H1 (cell line): Measurements from ENCODE around the gene MMP25. TPM values are rescaled to one million over a fixed set of nuclear protein-coding genes. Genes with fewer than 3 reads are reported as not detected.

Experiments
- EGR1 ChIP-seq: IDR thresholded peaks from 2 replicates; pipeline ENCODE4 v1.6.1; 2011; ENCODE audit warnings: low read depth, low read length, borderline replicate concordance
- GABPA ChIP-seq: IDR thresholded peaks from 2 replicates; pipeline ENCODE4 v1.6.1; 2011; ENCODE audit warnings: mild to moderate bottlenecking, low read length, moderate library complexity, borderline replicate concordance; ENCODE audit not compliant: insufficient read depth
- SRF ChIP-seq: IDR thresholded peaks from 2 replicates; pipeline ENCODE4 v1.6.1; 2011; ENCODE audit warnings: mild to moderate bottlenecking, low read depth, low read length, moderate library complexity
- polyA plus RNA-seq, 7 experiments: library from polyadenylated mRNA; depleted of rRNA in 3 of 7; stranded (reverse) in 5 of 7; unstranded in 2 of 7; fragments of >200 nt in 5 of 7; fragments of 200-250 nt in 2 of 7; gene quantifications; 1 replicate in 5 of 7; 2 replicates in 1 of 7; 4 replicates in 1 of 7; pipeline versions ENCODE4 v1.2.1 to v1.2.3, GENCODE V29; 2011 to 2013; ENCODE audit warnings: missing spikeins in 2 of 7, mixed read lengths in 2 of 7
- total RNA-seq: library from RNA; stranded (reverse); fragmentation: NEBNext Ultra II Directional; extraction: Animal tissue kit (Norgen Biotek cat#: 25700); gene quantifications from 2 replicates; pipeline ENCODE4 v1.2.1, GENCODE V29; 2021
- TF ChIP-seq, protein P1 (sequence below): fragments of 300-600 bp; sonication (generic); IDR thresholded peaks from 2 replicates; pipeline ENCODE4 v1.7.1; 2012; ENCODE audit warnings: low read length, moderate library complexity, mild to moderate bottlenecking, inconsistent platforms; ENCODE audit not compliant: insufficient replicate concordance

MMP25 gene
- total and polyA plus RNA-seq, 2 of the 8 experiments (the other 6 are each of a cell fraction or from before 2014, with no cell fraction given), result 7.7 to 26.7 TPM

DNA sequence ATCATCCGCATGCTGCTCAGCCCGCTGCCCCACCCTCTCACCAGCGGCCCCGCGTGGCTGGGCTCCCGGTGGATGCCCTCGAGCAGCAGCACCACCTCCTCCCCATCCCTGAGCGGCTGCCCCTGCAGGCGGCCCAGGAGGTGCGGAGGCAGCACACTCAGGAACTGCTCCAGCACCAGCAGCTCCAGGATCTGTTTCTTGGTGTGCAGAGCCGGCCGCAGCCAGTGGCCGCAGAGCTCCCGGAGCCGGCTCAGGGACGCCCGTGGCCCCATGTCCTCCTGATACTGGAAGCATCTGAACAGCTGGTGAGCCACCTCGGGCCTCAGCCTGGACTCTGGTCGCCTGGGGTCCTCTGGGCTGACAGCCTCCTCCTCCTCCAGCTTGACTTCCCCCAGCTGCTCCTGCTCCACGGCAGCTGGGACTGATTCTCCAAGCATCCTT, 46.2 kb downstream of the MMP25 start (continued):
- TF ChIP-seq, protein P1, sequence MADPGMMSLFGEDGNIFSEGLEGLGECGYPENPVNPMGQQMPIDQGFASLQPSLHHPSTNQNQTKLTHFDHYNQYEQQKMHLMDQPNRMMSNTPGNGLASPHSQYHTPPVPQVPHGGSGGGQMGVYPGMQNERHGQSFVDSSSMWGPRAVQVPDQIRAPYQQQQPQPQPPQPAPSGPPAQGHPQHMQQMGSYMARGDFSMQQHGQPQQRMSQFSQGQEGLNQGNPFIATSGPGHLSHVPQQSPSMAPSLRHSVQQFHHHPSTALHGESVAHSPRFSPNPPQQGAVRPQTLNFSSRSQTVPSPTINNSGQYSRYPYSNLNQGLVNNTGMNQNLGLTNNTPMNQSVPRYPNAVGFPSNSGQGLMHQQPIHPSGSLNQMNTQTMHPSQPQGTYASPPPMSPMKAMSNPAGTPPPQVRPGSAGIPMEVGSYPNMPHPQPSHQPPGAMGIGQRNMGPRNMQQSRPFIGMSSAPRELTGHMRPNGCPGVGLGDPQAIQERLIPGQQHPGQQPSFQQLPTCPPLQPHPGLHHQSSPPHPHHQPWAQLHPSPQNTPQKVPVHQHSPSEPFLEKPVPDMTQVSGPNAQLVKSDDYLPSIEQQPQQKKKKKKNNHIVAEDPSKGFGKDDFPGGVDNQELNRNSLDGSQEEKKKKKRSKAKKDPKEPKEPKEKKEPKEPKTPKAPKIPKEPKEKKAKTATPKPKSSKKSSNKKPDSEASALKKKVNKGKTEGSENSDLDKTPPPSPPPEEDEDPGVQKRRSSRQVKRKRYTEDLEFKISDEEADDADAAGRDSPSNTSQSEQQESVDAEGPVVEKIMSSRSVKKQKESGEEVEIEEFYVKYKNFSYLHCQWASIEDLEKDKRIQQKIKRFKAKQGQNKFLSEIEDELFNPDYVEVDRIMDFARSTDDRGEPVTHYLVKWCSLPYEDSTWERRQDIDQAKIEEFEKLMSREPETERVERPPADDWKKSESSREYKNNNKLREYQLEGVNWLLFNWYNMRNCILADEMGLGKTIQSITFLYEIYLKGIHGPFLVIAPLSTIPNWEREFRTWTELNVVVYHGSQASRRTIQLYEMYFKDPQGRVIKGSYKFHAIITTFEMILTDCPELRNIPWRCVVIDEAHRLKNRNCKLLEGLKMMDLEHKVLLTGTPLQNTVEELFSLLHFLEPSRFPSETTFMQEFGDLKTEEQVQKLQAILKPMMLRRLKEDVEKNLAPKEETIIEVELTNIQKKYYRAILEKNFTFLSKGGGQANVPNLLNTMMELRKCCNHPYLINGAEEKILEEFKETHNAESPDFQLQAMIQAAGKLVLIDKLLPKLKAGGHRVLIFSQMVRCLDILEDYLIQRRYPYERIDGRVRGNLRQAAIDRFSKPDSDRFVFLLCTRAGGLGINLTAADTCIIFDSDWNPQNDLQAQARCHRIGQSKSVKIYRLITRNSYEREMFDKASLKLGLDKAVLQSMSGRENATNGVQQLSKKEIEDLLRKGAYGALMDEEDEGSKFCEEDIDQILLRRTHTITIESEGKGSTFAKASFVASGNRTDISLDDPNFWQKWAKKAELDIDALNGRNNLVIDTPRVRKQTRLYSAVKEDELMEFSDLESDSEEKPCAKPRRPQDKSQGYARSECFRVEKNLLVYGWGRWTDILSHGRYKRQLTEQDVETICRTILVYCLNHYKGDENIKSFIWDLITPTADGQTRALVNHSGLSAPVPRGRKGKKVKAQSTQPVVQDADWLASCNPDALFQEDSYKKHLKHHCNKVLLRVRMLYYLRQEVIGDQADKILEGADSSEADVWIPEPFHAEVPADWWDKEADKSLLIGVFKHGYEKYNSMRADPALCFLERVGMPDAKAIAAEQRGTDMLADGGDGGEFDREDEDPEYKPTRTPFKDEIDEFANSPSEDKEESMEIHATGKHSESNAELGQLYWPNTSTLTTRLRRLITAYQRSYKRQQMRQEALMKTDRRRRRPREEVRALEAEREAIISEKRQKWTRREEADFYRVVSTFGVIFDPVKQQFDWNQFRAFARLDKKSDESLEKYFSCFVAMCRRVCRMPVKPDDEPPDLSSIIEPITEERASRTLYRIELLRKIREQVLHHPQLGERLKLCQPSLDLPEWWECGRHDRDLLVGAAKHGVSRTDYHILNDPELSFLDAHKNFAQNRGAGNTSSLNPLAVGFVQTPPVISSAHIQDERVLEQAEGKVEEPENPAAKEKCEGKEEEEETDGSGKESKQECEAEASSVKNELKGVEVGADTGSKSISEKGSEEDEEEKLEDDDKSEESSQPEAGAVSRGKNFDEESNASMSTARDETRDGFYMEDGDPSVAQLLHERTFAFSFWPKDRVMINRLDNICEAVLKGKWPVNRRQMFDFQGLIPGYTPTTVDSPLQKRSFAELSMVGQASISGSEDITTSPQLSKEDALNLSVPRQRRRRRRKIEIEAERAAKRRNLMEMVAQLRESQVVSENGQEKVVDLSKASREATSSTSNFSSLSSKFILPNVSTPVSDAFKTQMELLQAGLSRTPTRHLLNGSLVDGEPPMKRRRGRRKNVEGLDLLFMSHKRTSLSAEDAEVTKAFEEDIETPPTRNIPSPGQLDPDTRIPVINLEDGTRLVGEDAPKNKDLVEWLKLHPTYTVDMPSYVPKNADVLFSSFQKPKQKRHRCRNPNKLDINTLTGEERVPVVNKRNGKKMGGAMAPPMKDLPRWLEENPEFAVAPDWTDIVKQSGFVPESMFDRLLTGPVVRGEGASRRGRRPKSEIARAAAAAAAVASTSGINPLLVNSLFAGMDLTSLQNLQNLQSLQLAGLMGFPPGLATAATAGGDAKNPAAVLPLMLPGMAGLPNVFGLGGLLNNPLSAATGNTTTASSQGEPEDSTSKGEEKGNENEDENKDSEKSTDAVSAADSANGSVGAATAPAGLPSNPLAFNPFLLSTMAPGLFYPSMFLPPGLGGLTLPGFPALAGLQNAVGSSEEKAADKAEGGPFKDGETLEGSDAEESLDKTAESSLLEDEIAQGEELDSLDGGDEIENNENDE, result no peak
- TF ChIP-seq GABPA (no peak), SRF (no peak), EGR1 (no peak)
